Hippocampal formation (tissue), 2 donors: ENCODE data around the gene CAPN15.

Experiments
- DNase-seq, 2 donors: peaks; one replicate each; lab custom pipeline; 2025; lab: John Stamatoyannopoulos, UW

Gene CAPN15

GRCh38 chr16:525520-526180 is 1.9 kb upstream of the CAPN15 start:
- no peak for DNase-seq

- DNase-seq: no peak
Observed at GRCh38 chr16:526181-527014, 1.1 kb upstream of the CAPN15 start.

DNA sequence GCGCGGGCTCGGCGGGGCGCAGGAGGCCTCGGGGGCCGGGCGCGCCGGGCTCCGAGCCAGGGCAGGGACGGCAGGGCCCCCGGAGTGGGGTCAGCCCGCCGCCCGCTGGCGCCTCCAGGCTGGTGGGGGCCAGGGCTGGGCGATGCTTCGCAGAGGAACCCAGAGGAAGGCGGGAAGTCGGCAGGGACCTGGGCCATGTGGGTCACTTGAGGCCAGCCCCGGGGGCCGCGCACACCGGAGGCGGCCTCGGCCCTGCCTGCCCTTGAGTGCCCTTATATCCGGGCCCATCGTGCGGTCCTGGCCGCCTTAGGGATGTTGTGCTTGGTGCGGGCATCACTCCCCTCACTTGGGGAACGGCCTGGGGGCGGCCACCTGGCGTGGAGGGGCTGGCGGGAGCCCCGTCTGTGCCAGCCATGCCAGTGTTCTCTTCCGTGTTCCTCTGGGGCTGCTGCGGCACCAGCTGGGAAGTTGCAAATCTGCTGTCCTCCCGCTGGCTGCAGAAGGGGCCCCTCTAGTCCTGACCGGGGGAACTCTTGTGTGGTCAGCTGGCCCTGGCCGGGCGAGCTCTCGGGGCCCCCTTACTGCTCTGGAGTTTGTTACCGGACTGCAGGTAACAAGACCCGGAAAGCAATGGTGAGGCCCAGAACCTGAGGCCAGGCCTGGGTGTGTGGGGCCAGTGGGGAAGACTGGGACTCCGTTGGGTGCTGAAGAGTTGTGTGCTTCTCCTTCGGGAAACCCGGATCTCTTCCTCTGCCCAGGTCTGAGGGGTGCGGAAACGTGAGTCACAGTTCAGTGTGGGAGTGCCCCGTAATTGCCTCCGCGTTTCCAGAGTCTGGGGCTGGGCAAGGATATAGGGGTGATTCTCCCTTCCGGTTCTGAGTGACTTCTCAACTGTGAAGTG is 849 bp downstream of the CAPN15 start:
- no peak for DNase-seq

GRCh38 chr16:529012-529575 is 1.6 kb downstream of the CAPN15 start:
- no peak for DNase-seq

DNA sequence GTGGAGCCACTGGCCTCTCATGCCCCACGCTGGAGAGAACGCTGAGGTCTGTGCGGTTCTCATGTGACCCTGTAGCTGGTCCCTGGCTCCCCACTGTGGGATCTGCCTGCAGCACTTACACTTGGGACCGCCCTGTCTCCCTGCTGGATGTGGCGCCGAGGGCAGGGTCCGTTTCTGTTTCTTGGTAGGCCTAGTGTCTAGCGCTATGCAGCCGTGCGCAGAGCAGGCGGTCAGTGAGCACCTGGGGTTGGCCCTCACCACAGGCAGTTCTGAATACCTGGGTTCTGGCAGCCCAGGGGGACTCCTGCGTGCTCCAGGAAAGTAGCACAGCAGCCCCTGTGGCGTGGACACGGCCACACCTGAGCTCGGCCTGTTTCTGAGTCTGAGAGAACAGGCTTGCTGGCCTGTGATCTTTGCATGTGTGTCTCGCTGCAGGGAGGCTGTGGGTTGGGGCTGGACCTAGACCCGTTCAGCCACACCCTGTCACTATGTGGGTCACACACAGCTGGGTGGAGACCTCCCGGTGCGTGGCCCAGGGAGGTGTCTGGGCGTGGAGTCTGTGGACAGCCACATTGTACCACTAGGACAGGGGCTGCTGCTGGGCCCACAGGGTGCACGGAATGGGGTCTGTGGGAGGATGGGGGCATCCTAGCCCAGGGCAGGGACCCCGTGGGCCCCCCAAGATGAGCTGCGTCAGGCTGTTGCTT is 2.8 kb downstream of the CAPN15 start:
- no peak for DNase-seq

DNA sequence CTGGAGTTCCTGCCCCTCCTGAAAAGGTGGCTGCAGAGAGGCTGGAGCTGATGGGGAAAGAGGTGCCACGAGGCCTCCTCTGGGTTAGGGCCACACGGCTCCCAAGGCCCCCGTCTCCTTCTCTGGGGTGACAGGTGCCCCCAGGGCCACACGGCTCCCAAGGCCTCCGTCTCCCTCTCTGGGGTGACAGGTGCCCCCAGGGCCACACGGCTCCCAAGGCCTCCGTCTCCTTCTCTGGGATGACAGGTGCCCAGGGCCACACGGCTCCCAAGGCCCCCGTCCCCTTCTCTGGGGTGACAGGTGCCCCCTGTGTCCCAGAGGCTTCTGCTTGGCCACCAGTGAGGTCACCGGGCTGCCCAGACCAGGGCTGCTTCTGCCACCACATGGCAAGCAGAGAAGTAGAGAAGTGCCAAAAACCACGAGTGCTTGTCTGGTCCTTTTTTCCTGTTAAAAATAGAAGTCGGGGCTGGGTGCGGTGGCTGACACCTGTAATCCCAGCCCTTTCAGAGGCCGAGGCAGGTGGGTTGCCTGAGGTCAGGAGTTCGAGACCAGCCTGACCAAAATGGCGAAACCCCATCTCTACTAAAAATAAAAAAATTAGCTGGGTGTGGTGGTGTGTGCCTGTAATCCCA is 4.1 kb downstream of the CAPN15 start:
- no peak for DNase-seq

DNA sequence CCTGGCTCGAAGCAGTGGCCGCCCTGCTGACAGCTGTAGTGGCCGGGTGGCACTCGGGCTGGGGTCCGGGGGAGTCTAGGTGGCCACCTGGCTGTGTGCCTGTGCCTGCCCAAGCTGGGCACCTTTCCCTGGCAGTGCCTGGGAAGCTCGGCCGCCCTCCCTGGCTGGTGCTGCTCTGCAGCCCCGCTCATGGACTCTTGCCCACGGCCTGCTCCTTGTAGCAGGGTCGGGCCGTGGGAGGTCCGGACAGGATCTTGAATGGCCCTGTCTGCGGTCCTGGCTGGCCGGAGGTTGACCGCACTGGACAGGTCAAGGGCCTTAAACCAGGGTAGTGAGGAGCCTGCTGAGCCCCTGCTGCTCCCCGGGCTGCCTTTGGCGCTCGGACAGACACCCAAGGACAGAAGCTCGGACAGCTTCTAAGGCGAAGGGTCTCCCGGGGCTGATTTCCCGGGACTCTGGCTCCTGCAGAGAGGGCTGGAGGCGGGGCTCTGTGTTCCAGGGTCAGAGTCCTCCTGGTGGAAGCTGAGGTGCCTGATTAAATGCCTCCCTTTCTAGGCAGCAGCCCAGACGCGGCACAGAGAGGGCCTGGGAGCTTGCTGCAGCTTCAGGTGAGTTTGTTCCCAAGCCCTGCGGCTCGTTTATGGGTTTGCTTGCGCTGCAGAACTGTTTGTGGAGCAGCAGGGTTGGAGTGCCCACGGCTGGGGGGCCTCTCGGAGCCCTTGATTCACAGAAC is 6.0 kb downstream of the CAPN15 start:
- no peak for DNase-seq

- no peak for DNase-seq
Observed at GRCh38 chr16:534135-534534, 6.6 kb downstream of the CAPN15 start.

- DNase-seq: no peak
Observed at GRCh38 chr16:534856-535445, 7.4 kb downstream of the CAPN15 start.

DNA sequence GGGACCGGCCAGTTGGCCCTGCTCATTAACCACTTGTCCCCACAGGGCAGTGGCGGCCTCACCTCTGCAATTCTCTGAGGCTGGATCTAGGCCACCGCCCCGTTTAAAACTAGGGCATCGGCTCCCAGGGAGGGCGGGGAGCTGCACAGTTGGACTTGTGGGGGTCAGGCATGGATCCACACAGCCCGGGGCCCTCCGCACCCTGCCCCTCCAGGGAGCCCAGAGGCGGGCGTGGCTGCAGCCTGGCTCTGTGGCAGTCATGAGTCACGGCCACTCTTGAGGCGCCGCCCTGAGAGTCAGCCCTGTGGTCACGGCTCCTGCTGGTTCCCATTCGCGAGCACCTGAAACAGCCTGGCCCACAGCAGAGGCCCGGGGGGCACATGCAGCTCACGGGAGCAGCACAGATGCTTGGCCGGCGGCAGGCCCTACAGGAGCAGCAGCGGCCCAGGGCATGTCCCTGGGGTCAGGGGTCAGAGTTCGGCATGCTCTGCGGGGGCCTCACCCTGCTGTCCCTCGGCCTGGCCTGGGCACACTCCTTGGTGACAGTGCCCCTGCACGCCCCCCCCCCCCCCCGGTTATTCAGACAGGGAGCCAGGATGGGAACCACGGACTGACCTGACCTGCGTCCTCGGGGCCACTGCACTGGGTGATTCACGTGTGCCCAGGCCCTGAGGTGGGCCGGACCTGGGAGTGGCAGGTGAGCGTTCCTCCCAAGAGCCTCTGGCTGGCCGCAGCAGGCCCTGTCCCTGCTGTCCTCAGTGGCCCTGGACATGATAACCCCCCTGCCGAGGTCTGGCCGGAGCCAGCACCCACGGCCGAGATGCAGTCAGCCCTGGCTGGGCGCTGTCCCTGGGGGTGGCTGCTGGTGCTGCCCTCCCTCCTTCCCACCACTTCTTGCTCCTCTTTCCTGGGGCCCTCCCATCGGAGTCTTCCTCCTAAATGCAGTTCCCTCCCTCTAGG is 8.2 kb downstream of the CAPN15 start:
- DNase-seq: no peak

DNA sequence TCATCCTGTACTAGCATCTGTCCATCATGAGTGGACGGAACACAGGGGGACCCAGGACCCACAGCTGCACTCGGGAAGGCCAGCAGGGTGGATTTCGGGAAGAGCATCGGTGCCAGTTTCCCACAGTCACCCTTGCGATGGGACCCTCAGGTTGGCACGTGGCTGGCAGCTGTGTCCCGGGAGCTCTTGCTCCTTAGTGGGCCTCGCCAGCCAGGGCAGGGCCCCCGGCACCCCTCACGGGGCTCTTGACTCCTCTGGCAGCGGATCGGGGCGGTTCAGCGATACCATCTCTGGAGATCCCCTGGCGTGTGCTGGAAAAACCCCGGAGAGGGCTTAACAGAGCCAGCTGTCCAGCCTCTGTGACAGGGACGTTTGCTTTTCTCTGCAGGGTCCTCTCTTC is 9.2 kb downstream of the CAPN15 start:
- no peak for DNase-seq

- DNase-seq: no peak
Observed at GRCh38 chr16:537415-538335, 10.2 kb downstream of the CAPN15 start.

DNA sequence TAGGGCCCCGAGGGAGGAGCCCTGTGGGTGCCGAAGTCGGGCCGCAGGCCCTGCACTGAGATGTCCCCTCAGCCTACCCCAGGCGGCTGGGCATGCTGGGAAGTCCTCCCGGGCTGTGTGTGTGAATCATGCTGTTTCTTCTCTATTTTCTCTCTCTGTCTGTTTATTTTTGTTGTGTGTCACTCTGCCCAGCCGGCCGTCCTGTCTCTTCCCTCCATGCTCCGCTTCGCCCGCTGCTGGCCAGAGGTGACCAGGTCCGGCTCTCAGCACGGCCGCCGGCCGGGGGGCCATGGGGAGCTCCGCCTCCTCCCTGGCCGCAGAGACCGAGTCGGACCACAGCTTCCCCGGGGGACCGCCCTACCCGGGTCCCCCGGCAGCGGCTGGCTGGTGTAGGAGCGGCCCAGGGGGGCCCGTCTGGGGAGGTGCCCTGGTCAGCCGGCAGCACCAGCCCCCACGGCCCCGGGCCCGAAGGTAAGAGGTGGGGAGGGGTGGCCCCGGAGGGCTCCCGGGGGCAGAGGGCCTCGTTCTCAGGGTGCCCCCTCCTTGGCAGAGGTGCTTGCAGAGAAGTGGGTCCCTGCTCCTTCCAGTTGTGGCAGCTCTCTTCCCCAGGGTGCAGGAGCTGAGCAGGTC is 12.5 kb downstream of the CAPN15 start:
- no peak for DNase-seq

DNA sequence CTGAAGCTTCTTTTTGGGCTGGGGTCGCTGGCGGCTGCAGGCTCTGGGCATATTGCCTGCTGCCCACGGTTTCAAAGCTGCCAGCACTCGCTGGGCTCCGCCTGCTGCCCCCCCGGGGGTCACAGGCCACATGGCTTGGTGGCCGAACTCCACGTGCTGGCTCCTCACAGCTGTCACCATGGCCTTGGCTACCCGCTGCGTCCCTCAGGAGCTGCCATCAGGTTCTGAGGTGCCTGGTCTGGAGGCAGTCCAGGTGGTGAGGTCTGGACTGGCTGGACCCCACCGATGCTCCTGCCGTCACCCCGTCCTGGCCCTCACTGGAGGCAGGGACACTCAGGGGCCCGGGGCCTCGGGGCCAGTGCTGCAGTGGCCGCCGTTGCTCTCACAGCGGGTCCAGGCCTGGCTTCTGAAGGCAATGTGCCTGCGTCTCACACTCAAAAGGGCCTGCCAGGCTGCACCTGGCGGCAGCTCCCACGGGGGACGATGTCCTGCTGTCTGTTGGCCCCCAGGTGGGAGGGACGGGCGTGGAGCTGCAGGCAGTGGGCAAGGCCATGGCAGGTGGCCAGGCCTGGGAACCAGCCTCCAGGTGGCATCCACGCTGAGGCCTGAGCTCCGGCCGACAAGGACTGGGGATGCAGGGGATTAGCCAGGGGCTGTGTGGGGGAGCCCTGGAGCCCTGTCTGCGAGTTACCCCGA is 13.3 kb downstream of the CAPN15 start:
- no peak for DNase-seq

GRCh38 chr16:543301-544164 is 16.0 kb downstream of the CAPN15 start:
- DNase-seq: no peak

DNA sequence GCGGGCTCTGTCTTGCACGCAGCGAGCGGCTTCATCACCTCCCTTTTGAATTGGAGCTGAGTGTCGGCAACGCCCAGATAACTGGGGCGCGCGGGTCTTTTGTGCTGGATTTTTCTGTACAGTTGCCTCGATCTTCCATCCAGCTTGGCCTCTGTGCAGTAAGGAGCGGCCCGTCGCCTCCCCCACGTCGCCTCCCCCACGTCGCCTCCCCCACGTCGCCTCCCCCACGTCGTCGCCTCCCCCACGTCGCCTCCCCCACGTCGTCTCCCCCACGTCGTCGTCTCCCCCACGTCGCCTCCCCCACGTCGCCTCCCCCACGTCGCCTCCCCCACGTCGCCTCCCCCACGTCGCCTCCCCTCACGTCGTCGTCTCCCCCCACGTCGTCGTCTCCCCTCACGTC is 17.0 kb downstream of the CAPN15 start:
- no peak for DNase-seq
